HepG2 (cell line): ENCODE data around the gene STK4. TPM values are rescaled to one million over a fixed set of nuclear protein-coding genes. Genes with fewer than 3 reads are reported as not detected.

ENCODE experiments used
- ATAC-seq: fragments of 200-7000 bp; cut with Tn5 transposase; 3 replicates; pipeline ENCODE4 v1.9.1; 2020; ENCODE audit warnings: mild to moderate bottlenecking, moderate library complexity
- BruUV-seq: library from RNA; stranded (reverse); fragments of 400-500 nt; replicated peaks from 2 replicates; lab custom pipeline; 2021; lab: Mats Ljungman, UMichigan
- CTCF ChIA-PET: fragments of 300-600 bp; formaldehyde crosslinking; extraction: SDS; loops from one replicate; lab custom pipeline; 2021; ENCODE audit warnings: low total read pairs, inconsistent platforms, low intra/inter-chr PET ratio; lab: Yijun Ruan, JAX
- POLR2A ChIA-PET: fragments of 350-600 bp; sonication (Branson Sonifier 250); formaldehyde crosslinking; loops from one replicate; lab custom pipeline; 2020; ENCODE audit warnings: antibody characterized with exemption, inconsistent platforms; lab: Yijun Ruan, JAX
- DNase-seq: peaks from one replicate; pipeline ENCODE4 v3.0.0-alpha.2; 2015; ENCODE audit warnings: low spot score
- FAIRE-seq: peaks from 3 replicates; lab custom pipeline; 2011; peaks lifted over from hg19 to GRCh38; lab: Jason Lieb, UNC
- H2AFZ ChIP-seq: one replicate; pipeline ENCODE4 v1.6.1; 2011; ENCODE audit warnings: low read length, inconsistent platforms
- H3K27ac ChIP-seq: fragments of 300-600 bp; 3 replicates; pipeline ENCODE4 v1.8.0; 2011; ENCODE audit warnings: mixed run types, mild to moderate bottlenecking, mixed read lengths, low read length, inconsistent platforms; ENCODE audit not compliant: insufficient read depth; ENCODE audit errors: extremely low read length
- H3K27me3 ChIP-seq, 2 experiments: fragments of 200-600 bp in 1 of 2; 2 replicates in 1 of 2; 3 replicates in 1 of 2; pipeline versions ENCODE4 v1.6.0 to v1.8.0; 2011; ENCODE audit warnings: low read length in 2 of 2, mild to moderate bottlenecking in 2 of 2, moderate library complexity in 2 of 2, inconsistent platforms in 1 of 2; ENCODE audit not compliant: insufficient read depth in 2 of 2, control insufficient read depth in 1 of 2
- H3K36me3 ChIP-seq, 2 experiments: fragments of 200-600 bp in 1 of 2; replicated peaks in 1 of 2; 2 replicates in 1 of 2; 3 replicates in 1 of 2; pipeline versions ENCODE4 v1.5.1 to v1.8.0; 2011; ENCODE audit warnings: low read length in 2 of 2, inconsistent platforms in 1 of 2; ENCODE audit not compliant: insufficient read depth in 2 of 2, control insufficient read depth in 1 of 2
- H3K4me1 ChIP-seq: 2 replicates; pipeline ENCODE4 v1.5.1; 2012; ENCODE audit warnings: low read length, inconsistent platforms; ENCODE audit not compliant: insufficient read depth
- H3K4me2 ChIP-seq: 2 replicates; pipeline ENCODE4 v1.6.0; 2011; ENCODE audit warnings: low read depth, low read length, inconsistent platforms
- H3K4me3 ChIP-seq, 3 experiments: fragments of 200-600 bp in 1 of 3; sonication (generic), shearing (Covaris generic) in 1 of 3; replicated peaks in 1 of 3; 2 replicates each; pipeline ENCODE4 v1.5.1; 2011 to 2016; ENCODE audit warnings: low read length in 3 of 3, inconsistent platforms in 2 of 3, low read depth in 2 of 3, mild to moderate bottlenecking in 2 of 3, control low read depth in 1 of 3, mixed read lengths in 1 of 3; ENCODE audit not compliant: insufficient read depth in 1 of 3
- H3K79me2 ChIP-seq: one replicate; pipeline ENCODE4 v1.6.1; 2011; ENCODE audit warnings: low read length, inconsistent platforms; ENCODE audit not compliant: insufficient read depth
- H3K9ac ChIP-seq: 2 replicates; pipeline ENCODE4 v1.6.0; 2011; ENCODE audit warnings: mild to moderate bottlenecking, low read depth, low read length, inconsistent platforms; ENCODE audit not compliant: insufficient read depth
- H3K9me3 ChIP-seq: 2 replicates; pipeline ENCODE4 v1.5.1; 2012; ENCODE audit warnings: mild to moderate bottlenecking, low read length
- H4K20me1 ChIP-seq: 2 replicates; pipeline ENCODE4 v1.6.0; 2011; ENCODE audit warnings: inconsistent platforms, mild to moderate bottlenecking, low read length, moderate library complexity; ENCODE audit not compliant: insufficient read depth
- IRF1 ChIP-seq: sonication (generic); formaldehyde crosslinking; IDR thresholded peaks from 2 replicates; pipeline ENCODE4 v1.4.0; 2020; ENCODE audit warnings: low read depth, mild to moderate bottlenecking, missing genetic modification reagents
- SMARCE1 ChIP-seq: fragments of 450-650 bp; IDR thresholded peaks from 2 replicates; pipeline ENCODE4 v1.6.1; 2017; ENCODE audit warnings: borderline replicate concordance
- SP2 ChIP-seq: sonication (generic); formaldehyde crosslinking; IDR thresholded peaks from 2 replicates; pipeline ENCODE4 v1.5.1; 2020; ENCODE audit warnings: mild to moderate bottlenecking, missing genetic modification reagents
- ZBTB20 ChIP-seq: sonication (generic); formaldehyde crosslinking; IDR thresholded peaks from 2 replicates; pipeline ENCODE4 v1.8.1; 2023; ENCODE audit warnings: missing genetic modification reagents, low read depth, mild to moderate bottlenecking, borderline replicate concordance
- ZKSCAN8 ChIP-seq: IDR thresholded peaks from 2 replicates; pipeline ENCODE4 v1.6.1; 2016; ENCODE audit warnings: borderline replicate concordance, missing genetic modification reagents, missing compliant biosample characterization
- in situ Hi-C: cut with HindIII; loops from 2 replicates; pipeline ENCODE4 v1.10.0; 2017; ENCODE audit warnings: low pct_unique_long_range_greater_than_20kb; ENCODE audit not compliant: extremely low pct_ligation_motif_present
- intact Hi-C: fragments of 100-400 bp; cut with micrococcal nuclease; formaldehyde crosslinking; loops from one replicate; pipeline ENCODE4 v1.10.0; 2022; ENCODE audit not compliant: unreplicated experiment
- polyA plus RNA-seq, 8 experiments: library from polyadenylated mRNA; depleted of rRNA in 3 of 8; stranded (reverse) in 7 of 8; unstranded in 1 of 8; fragments of >200 nt; fragmentation: Illumina TruSeq in 4 of 8; extraction: Trizol in 4 of 8; gene quantifications; 2 replicates each; pipeline versions ENCODE4 v1.2.1 to v1.2.3, GENCODE V29; 2011 to 2016; ENCODE audit warnings: low read depth in 4 of 8, missing spikeins in 1 of 8, mixed read lengths in 1 of 8; ENCODE audit not compliant: insufficient read depth in 1 of 8
- total RNA-seq, 5 experiments: library from RNA; depleted of rRNA; stranded (reverse); fragments of >200 nt; fragmentation: Illumina TruSeq; extraction: Trizol; gene quantifications; 2 replicates each; pipeline ENCODE4 v1.2.3, GENCODE V29; 2016; ENCODE audit warnings: low read depth in 1 of 5
- TF ChIP-seq, protein P1 (sequence below): sonication (generic); formaldehyde crosslinking; IDR thresholded peaks from 2 replicates; pipeline ENCODE4 v1.5.0; 2020; ENCODE audit warnings: missing genetic modification reagents
- TF ChIP-seq, protein P2 (sequence below): sonication (generic); formaldehyde crosslinking; IDR thresholded peaks from 2 replicates; pipeline ENCODE4 v1.4.0; 2020; ENCODE audit warnings: missing genetic modification reagents
- TF ChIP-seq, protein P3 (sequence below): sonication (generic); formaldehyde crosslinking; IDR thresholded peaks from 2 replicates; pipeline ENCODE4 v1.5.0; 2020; ENCODE audit warnings: missing genetic modification reagents

STK4 gene
- total and polyA plus RNA-seq, 2 of the 13 experiments (the other 11 are each of a cell fraction or from before 2014, with no cell fraction given), result 25.6 to 38.3 TPM

GRCh38 chr20:44990957-44991356 lies 24.6 kb downstream of the STK4 start:
- ATAC-seq, result no peak

More at GRCh38 chr20:44990957-44991356, 24.6 kb downstream of the STK4 start:
- Histone ChIP-seq H3K27me3 (no peaks in the 10 kb centered on the region), H3K4me3 (no peak overlapping the region), H3K4me1 (no peaks in the 10 kb centered on the region), H3K79me2 (peaks cover 5% of the 10 kb centered on the region), H3K9me3 (no peaks in the 10 kb centered on the region), H3K36me3 (peaks cover 10 to 36% of the 10 kb centered on the region in 2 experiments), H3K4me2 (no peak overlapping the region), H2AFZ (no peak overlapping the region), H3K27ac (no peak overlapping the region), H4K20me1 (no peaks in the 10 kb centered on the region), H3K9ac (no peak overlapping the region)
- FAIRE-seq (no peak), DNase-seq (no peak)
- CTCF ChIA-PET, result no interaction called here
- POLR2A ChIA-PET, result no interaction called here
- in situ Hi-C loops, result no loop called here
- no TSS peak for BruUV-seq
- TF ChIP-seq, protein P1, sequence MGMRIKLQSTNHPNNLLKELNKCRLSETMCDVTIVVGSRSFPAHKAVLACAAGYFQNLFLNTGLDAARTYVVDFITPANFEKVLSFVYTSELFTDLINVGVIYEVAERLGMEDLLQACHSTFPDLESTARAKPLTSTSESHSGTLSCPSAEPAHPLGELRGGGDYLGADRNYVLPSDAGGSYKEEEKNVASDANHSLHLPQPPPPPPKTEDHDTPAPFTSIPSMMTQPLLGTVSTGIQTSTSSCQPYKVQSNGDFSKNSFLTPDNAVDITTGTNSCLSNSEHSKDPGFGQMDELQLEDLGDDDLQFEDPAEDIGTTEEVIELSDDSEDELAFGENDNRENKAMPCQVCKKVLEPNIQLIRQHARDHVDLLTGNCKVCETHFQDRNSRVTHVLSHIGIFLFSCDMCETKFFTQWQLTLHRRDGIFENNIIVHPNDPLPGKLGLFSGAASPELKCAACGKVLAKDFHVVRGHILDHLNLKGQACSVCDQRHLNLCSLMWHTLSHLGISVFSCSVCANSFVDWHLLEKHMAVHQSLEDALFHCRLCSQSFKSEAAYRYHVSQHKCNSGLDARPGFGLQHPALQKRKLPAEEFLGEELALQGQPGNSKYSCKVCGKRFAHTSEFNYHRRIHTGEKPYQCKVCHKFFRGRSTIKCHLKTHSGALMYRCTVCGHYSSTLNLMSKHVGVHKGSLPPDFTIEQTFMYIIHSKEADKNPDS (CRISPR knock-in tag), result no peak
- no peak for TF ChIP-seq SP2
- TF ChIP-seq SMARCE1, result no peak
- TF ChIP-seq, protein P2, sequence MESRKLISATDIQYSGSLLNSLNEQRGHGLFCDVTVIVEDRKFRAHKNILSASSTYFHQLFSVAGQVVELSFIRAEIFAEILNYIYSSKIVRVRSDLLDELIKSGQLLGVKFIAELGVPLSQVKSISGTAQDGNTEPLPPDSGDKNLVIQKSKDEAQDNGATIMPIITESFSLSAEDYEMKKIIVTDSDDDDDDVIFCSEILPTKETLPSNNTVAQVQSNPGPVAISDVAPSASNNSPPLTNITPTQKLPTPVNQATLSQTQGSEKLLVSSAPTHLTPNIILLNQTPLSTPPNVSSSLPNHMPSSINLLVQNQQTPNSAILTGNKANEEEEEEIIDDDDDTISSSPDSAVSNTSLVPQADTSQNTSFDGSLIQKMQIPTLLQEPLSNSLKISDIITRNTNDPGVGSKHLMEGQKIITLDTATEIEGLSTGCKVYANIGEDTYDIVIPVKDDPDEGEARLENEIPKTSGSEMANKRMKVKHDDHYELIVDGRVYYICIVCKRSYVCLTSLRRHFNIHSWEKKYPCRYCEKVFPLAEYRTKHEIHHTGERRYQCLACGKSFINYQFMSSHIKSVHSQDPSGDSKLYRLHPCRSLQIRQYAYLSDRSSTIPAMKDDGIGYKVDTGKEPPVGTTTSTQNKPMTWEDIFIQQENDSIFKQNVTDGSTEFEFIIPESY (CRISPR knock-in tag), result no peak
- TF ChIP-seq IRF1 (CRISPR knock-in tag), result no peak
- no peak for TF ChIP-seq ZKSCAN8 (CRISPR knock-in tag)
- TF ChIP-seq, protein P3, sequence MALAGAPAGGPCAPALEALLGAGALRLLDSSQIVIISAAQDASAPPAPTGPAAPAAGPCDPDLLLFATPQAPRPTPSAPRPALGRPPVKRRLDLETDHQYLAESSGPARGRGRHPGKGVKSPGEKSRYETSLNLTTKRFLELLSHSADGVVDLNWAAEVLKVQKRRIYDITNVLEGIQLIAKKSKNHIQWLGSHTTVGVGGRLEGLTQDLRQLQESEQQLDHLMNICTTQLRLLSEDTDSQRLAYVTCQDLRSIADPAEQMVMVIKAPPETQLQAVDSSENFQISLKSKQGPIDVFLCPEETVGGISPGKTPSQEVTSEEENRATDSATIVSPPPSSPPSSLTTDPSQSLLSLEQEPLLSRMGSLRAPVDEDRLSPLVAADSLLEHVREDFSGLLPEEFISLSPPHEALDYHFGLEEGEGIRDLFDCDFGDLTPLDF (CRISPR knock-in tag), result no peak
- TF ChIP-seq ZBTB20 (CRISPR knock-in tag), result no peak
- intact Hi-C loops, result no loop called here
